Coronary artery (tissue), 2 donors: ENCODE measurements around the gene NOC2L.
"Not testable (repeated sequence)": the region's sequence is repeated elsewhere in the genome, so short reads cannot be mapped to it uniquely, and the experiment has no call there.

Source experiments
- DNase-seq: peaks from one replicate; pipeline ENCODE4 v3.0.0-alpha.2; 2017; ENCODE audit warnings: low spot score
- H3K27ac ChIP-seq, 2 donors: fragments of 200-600 bp; sonication (generic); one replicate each; pipeline ENCODE4 v1.5.1; 2016 to 2019
- H3K4me3 ChIP-seq: fragments of 200-600 bp; sonication (generic); 2 replicates; pipeline ENCODE4 v1.5.1; 2016; ENCODE audit warnings: mild to moderate bottlenecking, moderate library complexity
- TF ChIP-seq, protein P1 (sequence below): fragments of 200-600 bp; sonication (generic); IDR thresholded peaks from one replicate; pipeline ENCODE4 v1.5.1; 2019; ENCODE audit warnings: antibody characterized with exemption

NOC2L gene

DNA sequence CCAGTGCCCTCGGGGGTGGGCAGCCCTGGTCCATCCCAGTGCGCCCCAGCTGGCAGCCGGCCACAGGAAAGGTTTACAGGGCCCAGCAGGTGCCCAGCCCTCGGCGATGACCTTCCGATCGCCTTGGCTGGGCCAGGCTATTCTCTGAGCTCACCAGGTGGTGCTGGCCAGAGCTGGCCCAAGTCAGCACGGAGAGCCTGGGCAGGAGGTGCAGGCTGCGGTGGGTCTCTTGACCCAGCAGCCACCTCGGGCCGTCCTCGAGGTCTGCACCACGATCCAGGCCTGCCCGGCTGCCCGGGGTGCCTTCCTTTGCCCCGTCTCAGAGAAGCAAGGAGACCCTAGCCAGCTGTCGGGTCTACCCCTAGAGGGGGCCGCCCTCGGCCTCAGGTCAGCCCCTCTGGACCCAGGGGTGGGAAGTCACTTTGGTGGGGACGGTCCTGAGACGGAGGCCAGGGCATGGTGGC is 22.5 kb upstream of the NOC2L start:
- no peak for DNase-seq
- no peak overlapping the region for H3K4me3 ChIP-seq
- TF ChIP-seq, protein P1, sequence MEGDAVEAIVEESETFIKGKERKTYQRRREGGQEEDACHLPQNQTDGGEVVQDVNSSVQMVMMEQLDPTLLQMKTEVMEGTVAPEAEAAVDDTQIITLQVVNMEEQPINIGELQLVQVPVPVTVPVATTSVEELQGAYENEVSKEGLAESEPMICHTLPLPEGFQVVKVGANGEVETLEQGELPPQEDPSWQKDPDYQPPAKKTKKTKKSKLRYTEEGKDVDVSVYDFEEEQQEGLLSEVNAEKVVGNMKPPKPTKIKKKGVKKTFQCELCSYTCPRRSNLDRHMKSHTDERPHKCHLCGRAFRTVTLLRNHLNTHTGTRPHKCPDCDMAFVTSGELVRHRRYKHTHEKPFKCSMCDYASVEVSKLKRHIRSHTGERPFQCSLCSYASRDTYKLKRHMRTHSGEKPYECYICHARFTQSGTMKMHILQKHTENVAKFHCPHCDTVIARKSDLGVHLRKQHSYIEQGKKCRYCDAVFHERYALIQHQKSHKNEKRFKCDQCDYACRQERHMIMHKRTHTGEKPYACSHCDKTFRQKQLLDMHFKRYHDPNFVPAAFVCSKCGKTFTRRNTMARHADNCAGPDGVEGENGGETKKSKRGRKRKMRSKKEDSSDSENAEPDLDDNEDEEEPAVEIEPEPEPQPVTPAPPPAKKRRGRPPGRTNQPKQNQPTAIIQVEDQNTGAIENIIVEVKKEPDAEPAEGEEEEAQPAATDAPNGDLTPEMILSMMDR = no peak
- no peak overlapping the region for H3K27ac ChIP-seq

DNA sequence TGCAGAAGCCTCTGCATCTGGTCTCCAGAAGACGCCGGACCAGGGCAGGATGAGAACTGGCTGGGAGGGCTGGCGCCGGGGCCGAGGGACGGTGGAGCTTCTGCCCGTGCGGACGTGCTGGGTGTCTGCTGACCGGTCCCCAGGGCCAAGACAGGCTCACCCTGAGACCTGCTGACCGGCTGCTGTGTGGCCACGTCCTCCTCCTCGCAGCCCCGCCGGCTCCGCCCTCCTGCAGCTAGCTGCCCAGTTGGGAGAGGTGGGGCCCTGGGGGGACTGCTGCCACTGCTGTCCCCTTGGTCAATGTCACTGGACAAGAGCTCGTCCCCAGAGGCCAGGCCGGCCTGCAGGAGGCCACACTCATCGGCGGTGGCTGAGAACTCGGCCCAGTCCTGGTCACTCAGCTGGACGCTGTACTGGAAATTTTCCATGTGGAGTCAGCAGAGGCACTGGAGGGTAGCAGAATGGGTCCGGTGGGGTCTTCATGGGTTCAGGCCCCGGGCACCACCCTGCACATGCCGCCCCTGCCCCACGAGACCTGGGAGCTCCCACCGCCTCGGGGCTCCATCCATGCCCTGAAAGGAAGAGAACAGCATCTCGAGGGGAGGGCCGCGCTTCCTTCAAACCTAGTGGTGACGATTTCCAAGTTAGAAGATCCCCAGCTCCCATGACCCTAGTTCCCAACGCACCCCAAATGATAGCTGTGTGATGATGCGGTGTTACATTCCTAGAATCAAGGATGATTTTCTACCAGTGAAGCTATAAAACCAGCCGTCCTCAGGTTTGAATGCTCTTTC is 21.7 kb upstream of the NOC2L start:
- no peak overlapping the region for H3K4me3 ChIP-seq
- no peak overlapping the region for H3K27ac ChIP-seq
- TF ChIP-seq, protein P1 = no peak
- no peak for DNase-seq

DNA sequence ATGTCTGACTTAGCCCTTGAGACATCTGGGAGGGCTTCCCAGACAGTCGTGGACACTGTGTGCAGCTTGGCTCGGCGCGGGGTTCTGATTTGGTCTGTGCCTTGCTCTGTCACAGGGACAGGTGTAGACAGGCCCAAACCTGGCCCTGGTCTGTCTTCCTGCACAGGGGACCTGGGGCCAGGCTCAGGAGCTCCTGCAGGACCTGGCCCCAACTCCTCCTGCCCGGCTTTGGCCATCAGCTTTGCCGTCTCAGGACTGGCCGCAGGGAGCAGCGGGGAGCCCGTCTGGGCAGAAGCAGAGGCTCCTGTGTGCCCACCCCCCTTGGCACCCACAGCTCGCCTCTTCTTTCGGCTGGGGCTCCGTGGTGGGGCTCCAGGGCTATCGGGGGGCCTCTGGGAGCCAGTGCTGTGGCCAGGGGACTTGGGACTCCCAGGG is 21.1 kb upstream of the NOC2L start:
- TF ChIP-seq, protein P1 = no peak
- no peak for DNase-seq
- no peak overlapping the region for H3K4me3 ChIP-seq
- H3K27ac ChIP-seq = no peak overlapping the region

DNA sequence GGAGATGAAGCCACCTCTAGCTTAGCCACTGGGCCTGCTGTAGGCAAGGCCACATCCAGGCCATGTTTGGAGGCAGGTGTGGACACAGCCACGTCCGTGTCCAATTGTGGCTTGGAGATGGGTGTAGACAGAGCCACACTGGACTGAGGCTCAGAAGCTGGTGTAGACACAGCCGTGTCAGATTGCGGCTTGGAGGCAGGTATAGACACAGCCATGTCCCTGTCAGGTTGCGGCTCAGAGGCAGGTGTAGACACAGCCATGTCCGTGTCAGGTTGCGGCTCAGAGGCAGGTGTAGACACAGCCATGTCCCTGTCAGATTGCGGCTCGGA is 20.7 kb upstream of the NOC2L start:
- no peak for DNase-seq
- H3K4me3 ChIP-seq = no peak overlapping the region
- TF ChIP-seq, protein P1 = no peak
- H3K27ac ChIP-seq = no peak overlapping the region

DNA sequence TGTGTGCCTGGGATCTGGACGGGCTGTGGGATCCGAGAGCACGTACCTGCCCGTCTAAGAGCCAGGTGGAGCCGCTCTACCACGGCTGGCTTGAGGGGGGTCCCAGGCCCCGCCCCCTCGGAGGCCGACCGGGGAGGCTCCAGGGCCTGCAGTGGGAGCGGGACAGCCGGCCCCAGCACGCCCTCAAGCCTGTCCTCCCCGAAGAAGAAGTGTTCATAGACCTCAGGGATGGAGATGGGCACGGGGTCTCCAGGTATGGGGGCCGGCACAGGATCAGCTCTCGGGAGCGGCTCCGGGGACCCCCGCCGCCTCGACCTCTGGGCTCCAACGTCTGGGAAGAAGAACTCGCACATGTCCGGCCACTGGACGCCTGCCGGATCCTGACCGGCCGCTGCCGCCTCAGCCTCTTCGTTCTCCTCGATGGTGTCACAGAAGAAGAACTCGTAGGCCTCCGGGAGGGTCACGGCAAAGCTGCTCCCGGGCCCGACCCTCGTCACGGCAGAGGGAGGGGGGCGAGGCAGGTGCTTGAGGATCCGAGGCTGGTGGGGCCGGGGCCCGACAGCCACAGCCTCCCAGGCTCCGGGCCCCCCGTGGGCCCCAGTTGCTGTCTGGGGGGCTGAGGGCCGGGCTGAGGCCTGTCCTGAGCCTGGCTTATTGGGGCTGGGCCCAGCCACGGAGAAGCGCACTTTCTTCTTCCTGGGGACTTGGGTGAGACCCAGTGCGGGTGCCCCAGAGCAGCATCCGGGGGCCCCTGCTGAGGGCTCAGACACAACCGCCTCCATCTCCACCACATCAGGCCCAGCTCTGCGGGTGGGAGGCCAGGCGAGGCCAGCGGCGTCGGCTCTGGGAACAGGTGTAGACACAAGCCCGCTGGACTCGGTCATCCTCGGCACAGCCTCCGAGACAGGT is 20.0 kb upstream of the NOC2L start:
- no peak for DNase-seq
- Histone ChIP-seq H3K4me3 (no peak overlapping the region), H3K27ac (no peak overlapping the region)
- TF ChIP-seq, protein P1 = no peak

DNA sequence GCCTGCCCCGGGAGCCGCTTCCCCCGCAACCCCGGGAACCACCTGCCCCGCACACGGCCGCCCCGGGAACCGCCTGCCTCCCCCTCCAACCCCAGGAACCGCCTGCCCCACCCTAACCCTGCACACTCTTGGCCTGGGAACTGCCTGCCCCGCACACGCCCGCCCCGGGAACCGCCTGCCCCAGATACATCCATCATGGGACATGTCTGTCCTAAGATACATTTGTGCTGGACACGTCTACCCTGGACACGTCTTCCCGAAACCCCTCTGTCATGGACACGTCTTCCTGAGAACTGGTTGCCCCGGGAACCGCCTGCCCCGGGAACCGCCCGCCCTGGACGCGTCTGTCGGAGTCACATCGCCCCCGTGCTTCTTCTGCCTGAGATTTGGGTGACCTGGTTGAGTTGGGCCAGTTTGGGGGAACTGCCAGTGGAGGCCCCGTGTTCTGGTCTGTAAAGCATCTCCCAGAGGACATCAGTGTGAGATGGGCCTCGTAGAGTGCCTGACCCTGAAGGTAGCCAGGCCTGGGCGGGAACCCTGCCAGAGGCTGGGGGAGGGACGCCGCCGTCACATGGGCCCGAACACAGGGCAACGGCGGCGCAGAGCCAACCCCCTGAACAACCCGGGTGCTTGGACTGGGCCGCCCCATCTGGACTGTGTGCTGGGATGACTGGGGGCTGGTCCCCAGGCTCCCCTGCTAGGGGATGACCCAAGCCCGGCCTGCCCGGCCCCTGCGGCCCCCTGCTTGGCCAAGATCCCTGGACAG is 19.2 kb upstream of the NOC2L start:
- no peak for DNase-seq
- H3K4me3 ChIP-seq = no peak overlapping the region
- TF ChIP-seq, protein P1 = no peak
- H3K27ac ChIP-seq = no peak overlapping the region

DNA sequence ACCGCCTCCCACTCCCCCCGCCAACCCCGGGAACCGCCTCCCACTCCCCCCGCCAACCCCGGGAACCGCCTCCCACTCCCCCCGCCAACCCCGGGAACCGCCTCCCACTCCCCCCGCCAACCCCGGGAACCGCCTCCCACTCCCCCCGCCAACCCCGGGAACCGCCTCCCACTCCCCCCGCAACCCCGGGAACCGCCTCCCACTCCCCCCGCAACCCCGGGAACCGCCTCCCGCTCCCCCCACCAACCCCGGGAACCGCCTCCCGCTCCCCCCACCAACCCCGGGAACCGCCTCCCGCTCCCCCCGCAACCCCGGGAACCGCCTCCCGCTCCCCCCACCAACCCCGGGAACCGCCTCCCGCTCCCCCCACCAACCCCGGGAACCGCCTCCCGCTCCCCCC is 17.7 kb upstream of the NOC2L start:
- not testable (repeated sequence) for DNase-seq, H3K4me3 ChIP-seq, H3K27ac ChIP-seq
